WTC11 (cell line): ENCODE measurements around the gene ALS2CL.

Experiments
- CTCF ChIP-seq: fragments of 200-600 bp; IDR thresholded peaks from 2 replicates; pipeline ENCODE4 v1.8.0; 2022; ENCODE audit warnings: antibody characterized with exemption
- ESRRA ChIP-seq: sonication (generic); formaldehyde crosslinking; IDR thresholded peaks from 2 replicates; pipeline ENCODE4 v1.8.1; 2022; ENCODE audit warnings: mild to moderate bottlenecking, missing genetic modification reagents, borderline replicate concordance
- FOXJ3 ChIP-seq: sonication (generic); formaldehyde crosslinking; IDR thresholded peaks from 2 replicates; pipeline ENCODE4 v1.9.0; 2021; ENCODE audit warnings: missing genetic modification reagents, mild to moderate bottlenecking, borderline replicate concordance
- MAX ChIP-seq: sonication (generic); formaldehyde crosslinking; IDR thresholded peaks from 2 replicates; pipeline ENCODE4 v1.8.0; 2022; ENCODE audit warnings: mild to moderate bottlenecking, missing genetic modification reagents
- STAT6 ChIP-seq: sonication (generic); formaldehyde crosslinking; conservative IDR thresholded peaks from 2 replicates; pipeline ENCODE4 v1.8.1; 2023; ENCODE audit warnings: mild to moderate bottlenecking, low read depth, missing genetic modification reagents, moderate library complexity
- ZBTB43 ChIP-seq: sonication (generic); formaldehyde crosslinking; IDR thresholded peaks from 2 replicates; pipeline ENCODE4 v1.8.1; 2023; ENCODE audit warnings: mild to moderate bottlenecking, missing genetic modification reagents
- ZNF138 ChIP-seq: sonication (generic); formaldehyde crosslinking; conservative IDR thresholded peaks from 2 replicates; pipeline ENCODE4 v1.8.1; 2022; ENCODE audit warnings: mild to moderate bottlenecking, moderate library complexity, missing genetic modification reagents
- ZNF512 ChIP-seq: sonication (generic); formaldehyde crosslinking; IDR thresholded peaks from 2 replicates; pipeline ENCODE4 v1.8.1; 2022; ENCODE audit warnings: missing genetic modification reagents, borderline replicate concordance
- TF ChIP-seq, protein P1 (sequence below): sonication (generic); formaldehyde crosslinking; IDR thresholded peaks from 2 replicates; pipeline ENCODE4 v1.8.1; 2023; ENCODE audit warnings: mild to moderate bottlenecking, missing genetic modification reagents, moderate library complexity

- no peak for TF ChIP-seq ESRRA (CRISPR knock-in tag)
- no peak for TF ChIP-seq CTCF
- TF ChIP-seq, protein P1, sequence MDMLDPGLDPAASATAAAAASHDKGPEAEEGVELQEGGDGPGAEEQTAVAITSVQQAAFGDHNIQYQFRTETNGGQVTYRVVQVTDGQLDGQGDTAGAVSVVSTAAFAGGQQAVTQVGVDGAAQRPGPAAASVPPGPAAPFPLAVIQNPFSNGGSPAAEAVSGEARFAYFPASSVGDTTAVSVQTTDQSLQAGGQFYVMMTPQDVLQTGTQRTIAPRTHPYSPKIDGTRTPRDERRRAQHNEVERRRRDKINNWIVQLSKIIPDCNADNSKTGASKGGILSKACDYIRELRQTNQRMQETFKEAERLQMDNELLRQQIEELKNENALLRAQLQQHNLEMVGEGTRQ (CRISPR knock-in tag): no peak
- no peak for TF ChIP-seq FOXJ3 (CRISPR knock-in tag)
- no peak for TF ChIP-seq ZBTB43 (CRISPR knock-in tag)
- no peak for TF ChIP-seq STAT6 (CRISPR knock-in tag)
- no peak for TF ChIP-seq MAX (CRISPR knock-in tag)
- no peak for TF ChIP-seq ZNF138
- no peak for TF ChIP-seq ZNF512
Observed at GRCh38 chr3:46675843-46676567, 17.5 kb downstream of the ALS2CL start.
